DLD1 (cell line): ENCODE data around the gene CPEB4.

Experiments
- in situ Hi-C: cut with HindIII; loops from 2 replicates; pipeline ENCODE4 v1.10.0; 2017; ENCODE audit warnings: low sequenced_read_pairs

Gene CPEB4

GRCh38 chr5:173971681-173972345 is 83.7 kb downstream of the CPEB4 start:
- in situ Hi-C loops, result no loop called here

- in situ Hi-C loops, result no loop called here
Observed at GRCh38 chr5:173972607-173972924, 84.4 kb downstream of the CPEB4 start.

- in situ Hi-C loops, result no loop called here
Observed at GRCh38 chr5:173972925-173973615, 84.9 kb downstream of the CPEB4 start.

- in situ Hi-C loops, result no loop called here
Observed at GRCh38 chr5:173973616-173973969, 85.4 kb downstream of the CPEB4 start.

- in situ Hi-C loops, result loop anchor here (25.0 kb wide), 1 partner anchor 362 kb away; the partner anchor contains the start of gene BOD1
Observed at GRCh38 chr5:173974688-173975239, 86.6 kb downstream of the CPEB4 start.

- in situ Hi-C loops, result loop anchor here (25.0 kb wide), 1 partner anchor 369 kb away; the partner anchor contains the start of gene BOD1
Observed at GRCh38 chr5:173981185-173981761, 93.1 kb downstream of the CPEB4 start.

- in situ Hi-C loops, result loop anchor here (25.0 kb wide), 1 partner anchor 372 kb away; the partner anchor contains the start of gene BOD1
Observed at GRCh38 chr5:173984218-173984617, 96.1 kb downstream of the CPEB4 start.

- in situ Hi-C loops, result loop anchor here (25.0 kb wide), 1 partner anchor 376 kb away; the partner anchor contains the start of gene BOD1
Observed at GRCh38 chr5:173988554-173989431, 100.6 kb downstream of the CPEB4 start, which contains the start of gene C5orf47. Gene C5orf47, plus strand, starts transcription at chr5:173989170. Its CDS starts 94 bp downstream, at chr5:173989264.

GRCh38 chr5:173989432-173990082 is 101.4 kb downstream of the CPEB4 start:
- in situ Hi-C loops, result loop anchor here (25.0 kb wide), 1 partner anchor 377 kb away; the partner anchor contains the start of gene BOD1

- in situ Hi-C loops, result loop anchor here (25.0 kb wide), 1 partner anchor 385 kb away; the partner anchor contains the start of gene BOD1
Observed at GRCh38 chr5:173997331-173997730, 109.2 kb downstream of the CPEB4 start.

- in situ Hi-C loops, result loop anchor here (25.0 kb wide), 1 partner anchor 386 kb away; the partner anchor contains the start of gene BOD1
Observed at GRCh38 chr5:173998531-173998930, 110.4 kb downstream of the CPEB4 start.

GRCh38 chr5:174000076-174000475 is 111.9 kb downstream of the CPEB4 start:
- in situ Hi-C loops, result no loop called here

GRCh38 chr5:174003795-174004194 is 115.6 kb downstream of the CPEB4 start:
- in situ Hi-C loops, result no loop called here

GRCh38 chr5:174008922-174009321 is 120.8 kb downstream of the CPEB4 start:
- in situ Hi-C loops, result no loop called here

GRCh38 chr5:174010365-174010764 is 122.2 kb downstream of the CPEB4 start:
- in situ Hi-C loops, result no loop called here

- in situ Hi-C loops, result no loop called here
Observed at GRCh38 chr5:174011441-174011840, 123.3 kb downstream of the CPEB4 start.
